Sigmoid colon (tissue), 4 donors: ENCODE results near the gene AK8.

ENCODE experiments used
- CTCF ChIP-seq, 4 experiments: fragments of 450-650 bp in 3 of 4; fragments of 200-600 bp in 1 of 4; IDR thresholded peaks; one replicate each; pipeline ENCODE4 v1.5.1; 2016 to 2019; ENCODE audit warnings: antibody characterized with exemption in 4 of 4, mild to moderate bottlenecking in 3 of 4, moderate library complexity in 2 of 4
- EP300 ChIP-seq, 4 donors: sonication (generic); formaldehyde crosslinking; IDR thresholded peaks; one replicate each; pipeline ENCODE4 v1.6.1; 2017; ENCODE audit warnings: antibody characterized with exemption in 4 of 4
- POLR2A ChIP-seq, 2 donors: fragments of 450-650 bp; IDR thresholded peaks; one replicate each; pipeline ENCODE4 v1.6.1; 2016; ENCODE audit warnings: antibody characterized with exemption in 2 of 2, mild to moderate bottlenecking in 2 of 2, moderate library complexity in 2 of 2
- POLR2AphosphoS5 ChIP-seq, 4 donors: sonication (generic); formaldehyde crosslinking; IDR thresholded peaks; one replicate each; pipeline ENCODE4 v1.6.1; 2017; ENCODE audit warnings: antibody characterized with exemption in 4 of 4

GRCh38 chr9:132818588-132818987, 59.5 kb downstream of the AK8 start:
- TF ChIP-seq CTCF (IDR thresholded peaks at IDR 0.05): no peak
- no peak for TF ChIP-seq POLR2A (IDR thresholded peaks at IDR 0.05)
- no peak for TF ChIP-seq EP300 (IDR thresholded peaks at IDR 0.05)
- no peak for TF ChIP-seq POLR2AphosphoS5 (IDR thresholded peaks at IDR 0.05)
